ENCODE data around the gene OR5C1.

DNA sequence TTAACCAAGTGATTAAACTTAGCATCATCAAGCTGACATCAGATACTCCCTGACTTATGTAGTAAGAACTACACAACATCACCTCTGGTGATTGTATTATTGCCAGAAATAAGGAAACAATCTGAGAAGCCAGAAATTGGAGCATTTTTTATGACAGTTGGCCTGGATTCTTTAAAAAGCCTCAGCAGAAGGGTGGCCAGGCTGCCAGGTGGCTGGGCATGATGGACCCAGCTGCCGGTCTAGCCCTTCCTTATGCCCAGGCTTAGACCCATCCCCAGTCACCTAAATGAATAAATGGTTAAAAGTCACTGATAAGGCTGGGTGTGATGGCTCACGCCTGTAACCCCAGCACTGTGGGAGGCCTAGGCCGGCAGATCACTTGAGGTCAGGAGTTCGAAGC, 24.0 kb downstream of the OR5C1 start:
- TF ChIP-seq CTCF (conservative IDR thresholded peaks at IDR 0.05) (no peak), EZH2 (IDR thresholded peaks at IDR 0.05; ENCODE audit: low read depth) (no peak)
